AG04449 (cell line): ENCODE measurements around the gene ZFP1.

ENCODE experiments used
- CTCF ChIA-PET: fragments of 350-600 bp; formaldehyde crosslinking; extraction: SDS; loops from one replicate; lab custom pipeline; 2021; ENCODE audit warnings: antibody characterized with exemption; lab: Yijun Ruan, JAX
- POLR2A ChIA-PET: fragments of 400-600, 350-600 bp; formaldehyde crosslinking; extraction: SDS; loops from one replicate; lab custom pipeline; 2020; ENCODE audit warnings: antibody characterized with exemption, inconsistent platforms; lab: Yijun Ruan, JAX
- DNase-seq: peaks from one replicate; pipeline ENCODE4 v3.0.0-alpha.2; 2010; ENCODE audit warnings: low read depth, low spot score
- H3K4me3 ChIP-seq: 2 replicates; pipeline ENCODE4 v1.5.1; 2011; ENCODE audit warnings: low read depth, mild to moderate bottlenecking, control low read depth, low read length
- CTCF ChIP-seq: IDR thresholded peaks from one replicate; pipeline ENCODE4 v1.5.1; 2011; ENCODE audit warnings: mild to moderate bottlenecking, moderate library complexity, low read length, control low read depth, inconsistent platforms; ENCODE audit not compliant: insufficient read depth; ENCODE audit errors: missing control alignments

Gene ZFP1

GRCh38 chr16:75138636-75139035, 9.7 kb upstream of the ZFP1 start:
- TF ChIP-seq CTCF = no peak
- no peak for DNase-seq
- ChIA-PET CTCF (interaction anchor here (1.9 kb wide), 1 partner anchor 28 kb away, joined by 5 read pairs; no protein-coding TSS in a partner anchor), POLR2A (no interaction called here)
- H3K4me3 ChIP-seq = no peak overlapping the region

GRCh38 chr16:75139498-75139897, 8.8 kb upstream of the ZFP1 start:
- no peak for DNase-seq
- no peak for TF ChIP-seq CTCF
- POLR2A ChIA-PET = no interaction called here
- H3K4me3 ChIP-seq = no peak overlapping the region
- CTCF ChIA-PET = no interaction called here

GRCh38 chr16:75143941-75144340, 4.4 kb upstream of the ZFP1 start:
- ChIA-PET CTCF (no interaction called here), POLR2A (no interaction called here)
- TF ChIP-seq CTCF = no peak
- no peak for DNase-seq
- no peak overlapping the region for H3K4me3 ChIP-seq

- H3K4me3 ChIP-seq = peak overlapping the region; percentile 35
- TF ChIP-seq CTCF = no peak
- DNase-seq = no peak
- POLR2A ChIA-PET = no interaction called here
- CTCF ChIA-PET = no interaction called here
Measured at GRCh38 chr16:75147968-75148310, 385 bp upstream of the ZFP1 start.

GRCh38 chr16:75151798-75152197, 3.5 kb downstream of the ZFP1 start:
- ChIA-PET POLR2A (no interaction called here), CTCF (no interaction called here)
- no peak overlapping the region for H3K4me3 ChIP-seq
- no peak for DNase-seq
- TF ChIP-seq CTCF = no peak

GRCh38 chr16:75152635-75153034, 4.3 kb downstream of the ZFP1 start:
- ChIA-PET POLR2A (no interaction called here), CTCF (no interaction called here)
- DNase-seq = no peak
- no peak for TF ChIP-seq CTCF
- no peak overlapping the region for H3K4me3 ChIP-seq
